Effector memory CD8-positive, alpha-beta T cell (primary cell): ENCODE results near the gene COL26A1.
"Not testable (repeated sequence)": the region's sequence is repeated elsewhere in the genome, so short reads cannot be mapped to it uniquely, and the experiment has no call there.

Source experiments
- ATAC-seq: fragments of 150-1000 bp; cut with Tn5 transposase; replicated peaks from 2 replicates; pipeline ENCODE4 v1.10.0; 2021; ENCODE audit warnings: mild to moderate bottlenecking, moderate library complexity
- DNase-seq, 3 experiments: peaks; one replicate each; pipeline ENCODE4 v3.0.0; 2021
- H3K27ac Mint-ChIP-seq, 2 donors: one replicate each; pipeline ENCODE4 v1.8.0; 2022; ENCODE audit warnings: mild to moderate bottlenecking in 2 of 2, mixed read lengths in 2 of 2, moderate library complexity in 2 of 2
- H3K27me3 Mint-ChIP-seq, 2 donors: one replicate each; pipeline ENCODE4 v1.8.0; 2022; ENCODE audit warnings: mixed read lengths in 2 of 2
- H3K36me3 Mint-ChIP-seq: one replicate; pipeline ENCODE4 v1.8.0; 2022; ENCODE audit warnings: mild to moderate bottlenecking, moderate library complexity, mixed read lengths; ENCODE audit not compliant: insufficient read depth
- H3K4me1 Mint-ChIP-seq, 2 donors: one replicate each; pipeline ENCODE4 v1.8.0; 2022; ENCODE audit warnings: low read depth in 2 of 2, mixed read lengths in 2 of 2
- H3K4me3 Mint-ChIP-seq, 2 donors: one replicate each; pipeline ENCODE4 v1.8.0; 2022; ENCODE audit warnings: mild to moderate bottlenecking in 2 of 2, mixed read lengths in 2 of 2, moderate library complexity in 2 of 2
- H3K9me3 Mint-ChIP-seq, 2 donors: one replicate each; pipeline ENCODE4 v1.8.0; 2022; ENCODE audit warnings: mixed read lengths in 2 of 2

The COL26A1 gene

DNA sequence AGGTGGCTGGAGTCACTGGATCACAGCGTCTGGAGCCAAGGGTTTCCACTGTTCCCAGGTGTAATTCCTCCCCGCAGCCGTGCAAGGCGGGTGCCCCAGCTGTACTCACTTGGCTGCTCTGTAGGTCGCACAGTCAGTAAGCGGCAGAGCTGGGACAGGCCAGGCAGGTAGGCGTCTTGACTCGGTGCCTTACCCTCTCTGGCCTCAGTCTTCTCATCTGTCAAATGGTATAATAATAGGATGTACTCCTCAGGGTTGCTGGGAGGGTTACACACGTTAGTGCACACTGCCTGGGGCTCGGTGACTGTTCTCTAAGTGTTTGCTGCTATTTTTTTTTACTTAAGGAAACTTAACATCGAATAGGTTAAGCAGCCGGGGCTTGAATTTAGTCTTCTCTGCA lies 239.4 kb downstream of the COL26A1 start:
- H3K27ac Mint-ChIP-seq: peak overlapping the region in 1 of 2 donors; percentile 46
- ATAC-seq: peak; percentile 7

DNA sequence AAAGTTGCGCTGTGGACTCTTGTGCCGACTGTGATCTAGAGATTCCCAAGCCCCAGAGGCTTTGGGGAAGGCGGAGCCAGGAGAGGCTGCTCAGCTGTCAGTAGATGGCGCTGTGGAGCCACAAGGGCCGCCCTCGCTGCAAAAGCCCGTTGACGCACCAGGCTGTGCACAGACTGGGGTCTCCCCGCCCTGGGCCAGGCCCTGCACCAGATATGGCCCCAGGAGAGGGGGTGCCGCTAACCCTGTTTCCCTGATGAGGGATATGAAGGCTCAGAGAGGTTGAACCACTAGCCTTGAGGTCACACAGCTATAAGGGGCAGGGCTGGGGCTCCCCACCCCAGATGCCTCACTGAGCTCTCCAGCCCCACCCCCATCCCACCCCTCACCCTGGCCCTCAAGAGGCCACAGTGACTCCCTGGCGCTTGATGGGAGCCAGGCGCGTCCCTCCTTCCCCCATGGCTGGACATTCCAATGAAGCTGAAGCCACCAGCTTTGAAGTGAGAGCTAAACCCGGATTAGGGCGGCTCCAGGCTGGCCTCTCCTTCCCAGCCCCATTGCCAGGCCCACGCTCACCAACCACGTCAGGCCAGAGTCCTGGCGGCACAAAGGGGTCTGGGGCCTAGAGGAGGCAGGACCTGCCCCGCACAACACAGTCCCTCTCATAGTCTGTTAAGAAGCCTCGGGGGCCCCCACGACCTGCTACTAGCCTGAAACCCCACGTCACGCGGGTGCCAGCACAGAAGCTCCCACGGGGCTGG lies 240.0 kb downstream of the COL26A1 start:
- ATAC-seq (peak; percentile 65), DNase-seq (peak; percentile 56 to 65 (median 56))
- Mint-ChIP-seq H3K4me1 (peaks cover 0 to 5% of the 10 kb centered on the region in 2 donors), H3K27ac (peak overlapping the region in 1 of 2 donors; percentile 46), H3K27me3 (peaks cover 0 to 23% of the 10 kb centered on the region in 2 donors), H3K36me3 (no peaks in the 10 kb centered on the region), H3K9me3 (no peaks in the 10 kb centered on the region), H3K4me3 (no peak overlapping the region)

More for the DNA sequence above, 239.4 kb downstream of the COL26A1 start:
- peaks cover 0 to 23% of the 10 kb centered on the region in 2 donors for H3K27me3 Mint-ChIP-seq
- no peak overlapping the region for H3K4me3 Mint-ChIP-seq
- no peak for DNase-seq
- no peaks in the 10 kb centered on the region for H3K36me3 Mint-ChIP-seq
- peaks cover 0 to 5% of the 10 kb centered on the region in 2 donors for H3K4me1 Mint-ChIP-seq
- no peaks in the 10 kb centered on the region for H3K9me3 Mint-ChIP-seq

DNA sequence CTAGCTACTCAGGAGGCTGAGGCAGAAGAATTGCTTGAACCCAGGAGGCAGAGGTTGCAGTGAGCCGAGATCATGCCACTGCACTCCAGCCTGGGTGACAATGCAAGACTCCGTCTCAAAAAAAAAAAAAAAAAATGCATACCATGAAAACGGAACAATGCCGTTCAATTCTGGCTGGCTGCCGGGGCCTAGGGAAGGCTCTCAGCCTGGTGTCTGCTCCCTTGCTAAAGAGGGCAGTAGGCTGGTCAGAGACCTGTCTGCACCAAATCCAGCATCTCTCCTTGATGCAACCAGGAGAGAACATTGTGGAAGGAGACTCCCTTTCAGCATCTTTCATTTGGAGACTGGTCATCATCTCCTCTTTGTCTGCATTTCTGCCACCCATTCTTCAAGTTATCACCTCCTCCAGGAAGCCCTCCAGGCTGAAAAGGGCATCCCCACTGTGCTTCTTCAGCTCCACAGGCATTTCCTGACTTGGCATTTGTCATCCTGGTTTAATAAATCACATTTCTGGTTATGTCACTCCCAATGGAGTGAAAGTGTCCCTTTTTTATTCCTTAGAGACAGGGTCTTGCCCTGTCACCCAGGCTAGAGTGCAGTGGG lies 241.8 kb downstream of the COL26A1 start:
- ATAC-seq (no peak), DNase-seq (no peak)
- Mint-ChIP-seq H3K27ac (no peak overlapping the region), H3K36me3 (no peaks in the 10 kb centered on the region), H3K27me3 (peaks cover 0 to 37% of the 10 kb centered on the region in 2 donors), H3K4me1 (peaks cover 0 to 5% of the 10 kb centered on the region in 2 donors), H3K9me3 (no peaks in the 10 kb centered on the region), H3K4me3 (no peak overlapping the region)

DNA sequence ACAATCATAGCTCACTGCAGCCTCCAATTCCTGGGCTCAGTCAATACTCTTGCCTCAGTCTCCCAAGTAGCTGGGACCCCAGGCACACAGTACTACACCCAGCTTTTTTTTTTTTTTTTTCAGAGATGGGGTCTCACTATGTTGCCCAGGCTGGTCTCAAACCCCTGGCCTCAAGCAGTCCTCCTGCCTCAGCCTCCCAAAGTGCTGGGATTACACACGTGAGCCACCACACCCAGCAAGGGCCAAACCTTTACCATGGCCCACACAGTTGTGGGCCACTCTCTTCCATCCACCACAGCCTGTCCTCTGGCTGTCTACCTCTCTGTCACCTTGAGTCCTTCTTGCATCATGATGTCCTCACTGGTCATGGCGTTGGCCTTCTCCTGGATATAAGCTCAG lies 242.3 kb downstream of the COL26A1 start:
- peaks cover 0 to 37% of the 10 kb centered on the region in 2 donors for H3K27me3 Mint-ChIP-seq
- not testable (repeated sequence) for DNase-seq, H3K4me1 Mint-ChIP-seq, H3K9me3 Mint-ChIP-seq, H3K4me3 Mint-ChIP-seq, ATAC-seq, H3K36me3 Mint-ChIP-seq, H3K27ac Mint-ChIP-seq

DNA sequence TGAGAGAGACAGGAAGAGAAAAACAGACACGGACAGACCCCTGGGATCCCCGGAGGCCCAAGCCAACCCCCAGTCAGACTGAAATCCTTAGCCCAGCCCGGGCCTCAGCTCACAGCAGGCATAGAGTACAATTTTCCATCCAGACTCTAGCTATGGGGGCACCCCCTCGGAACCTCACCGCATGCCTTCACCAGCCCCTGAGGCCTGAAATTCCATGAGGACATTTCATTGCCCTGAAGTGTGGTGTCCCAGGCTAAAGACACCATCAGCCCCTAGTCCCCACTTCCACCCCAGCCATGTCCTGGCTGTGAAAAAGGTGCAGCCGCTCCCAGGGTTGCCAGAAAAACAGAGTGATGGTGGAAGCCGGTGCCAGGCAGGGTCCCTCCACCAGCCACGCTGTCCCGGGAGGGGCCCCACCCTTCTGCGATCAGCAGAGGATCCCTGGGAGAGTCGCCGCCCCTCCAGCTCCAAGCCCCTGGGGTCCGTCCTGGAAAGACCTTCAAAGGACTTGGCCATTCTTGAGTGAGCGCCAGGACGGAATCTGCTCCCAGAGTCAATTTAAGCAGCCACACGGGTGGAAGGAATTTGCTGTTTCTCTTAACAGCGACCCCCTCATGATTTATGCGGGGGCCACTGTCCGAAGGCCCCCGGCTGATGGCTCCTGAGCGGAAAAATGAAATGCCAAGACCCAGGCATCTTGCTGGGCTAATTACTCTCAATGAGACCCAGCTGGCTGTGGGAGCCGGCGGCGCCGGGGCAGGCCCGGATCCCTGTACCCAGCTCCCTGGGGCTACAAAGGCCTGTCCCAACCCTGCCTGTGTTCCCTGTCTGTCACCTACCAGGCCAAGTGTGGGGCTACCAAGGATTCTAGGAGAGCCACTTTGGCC lies 243.2 kb downstream of the COL26A1 start:
- H3K36me3 Mint-ChIP-seq: no peaks in the 10 kb centered on the region
- peaks cover 0 to 5% of the 10 kb centered on the region in 2 donors for H3K4me1 Mint-ChIP-seq
- no peaks in the 10 kb centered on the region for H3K9me3 Mint-ChIP-seq
- H3K4me3 Mint-ChIP-seq: no peak overlapping the region
- no peak overlapping the region for H3K27ac Mint-ChIP-seq
- peaks cover 0 to 37% of the 10 kb centered on the region in 2 donors for H3K27me3 Mint-ChIP-seq
- DNase-seq: no peak
- no peak for ATAC-seq

DNA sequence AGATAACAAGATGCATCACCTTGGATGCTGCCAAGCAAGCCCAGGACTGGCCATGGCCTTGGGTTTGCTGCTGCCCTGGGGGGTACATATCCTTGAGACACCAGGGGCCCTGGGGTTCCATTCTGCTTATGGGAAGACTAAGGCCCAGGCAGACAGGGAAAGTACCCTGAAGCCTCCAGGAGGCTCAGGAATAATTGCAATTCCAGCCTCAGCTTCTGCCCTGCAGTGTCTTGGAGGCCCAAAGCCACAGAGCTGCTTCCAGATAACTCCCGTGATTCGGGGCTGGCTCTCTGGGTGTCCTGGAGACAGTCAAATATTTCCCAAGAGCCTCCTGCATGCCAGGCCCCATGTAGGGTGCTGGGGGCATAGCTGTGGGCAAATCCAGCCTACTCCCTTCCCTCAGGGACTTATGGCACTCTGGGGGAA lies 243.8 kb downstream of the COL26A1 start:
- Mint-ChIP-seq H3K27ac (no peak overlapping the region), H3K27me3 (peaks cover 0 to 30% of the 10 kb centered on the region in 2 donors), H3K4me1 (peaks cover 0 to 5% of the 10 kb centered on the region in 2 donors), H3K4me3 (no peak overlapping the region), H3K36me3 (no peaks in the 10 kb centered on the region), H3K9me3 (no peaks in the 10 kb centered on the region)
- DNase-seq (no peak), ATAC-seq (no peak)
